ENCODE data around the gene SRSF11. TPM values are rescaled to one million over a fixed set of nuclear protein-coding genes. Genes with fewer than 3 reads are reported as not detected.

SRSF11 gene
- total RNA-seq, 1 experiment from 2014 or later, result 65.2 TPM

Other genes with a start within 250 kb of the SRSF11 start
- gene LRRC40, start 15.8 kb upstream of the SRSF11 start, total RNA-seq (2014; rRNA removed; shearing (Covaris generic)), result 18.3 and 29.5 TPM in 2 replicates
- gene ANKRD13C, start 133.3 kb downstream of the SRSF11 start, total RNA-seq (2014; rRNA removed; shearing (Covaris generic)), result 24.2 and 29.9 TPM in 2 replicates
- gene CTH, start 189.9 kb downstream of the SRSF11 start, total RNA-seq (2014; rRNA removed; shearing (Covaris generic)), result 21.9 and 26.3 TPM in 2 replicates

All from H4 (cell line).